Nephron (organoid): Measurements from ENCODE around the gene NLRP8.
"Not testable (repeated sequence)": the region's sequence is repeated elsewhere in the genome, so short reads cannot be mapped to it uniquely, and the experiment has no call there.

Experiments
- H3K27ac Mint-ChIP-seq, 3 experiments: 2 replicates each; pipeline ENCODE4 v1.8.0; 2020; ENCODE audit warnings: mixed read lengths in 3 of 3, mild to moderate bottlenecking in 2 of 3, moderate library complexity in 1 of 3
- H3K27me3 Mint-ChIP-seq: 2 replicates; pipeline ENCODE4 v1.8.0; 2021; ENCODE audit warnings: low read depth, mild to moderate bottlenecking, moderate library complexity, mixed read lengths
- H3K36me3 Mint-ChIP-seq: 2 replicates; pipeline ENCODE4 v1.8.0; 2020; ENCODE audit warnings: low read depth, mixed read lengths
- H3K4me1 Mint-ChIP-seq: 2 replicates; pipeline ENCODE4 v1.8.0; 2020; ENCODE audit warnings: mixed read lengths
- H3K4me3 Mint-ChIP-seq, 3 experiments: 2 replicates each; pipeline ENCODE4 v1.8.0; 2020; ENCODE audit warnings: mild to moderate bottlenecking in 3 of 3, mixed read lengths in 3 of 3, moderate library complexity in 2 of 3
- H3K9me3 Mint-ChIP-seq: 2 replicates; pipeline ENCODE4 v1.8.0; 2020; ENCODE audit warnings: mixed read lengths
- CTCF ChIP-seq, 3 experiments: fragments of 200-600 bp; sonication (generic); IDR thresholded peaks; one replicate each; pipeline ENCODE4 v1.5.0; 2021; ENCODE audit warnings: antibody characterized with exemption in 3 of 3; ENCODE audit not compliant: unreplicated experiment in 3 of 3

Gene NLRP8

GRCh38 chr19:55985254-55985653 lies 37.6 kb downstream of the NLRP8 start:
- no peaks in the 10 kb centered on the region for H3K27me3 Mint-ChIP-seq
- no peaks in the 10 kb centered on the region for H3K36me3 Mint-ChIP-seq
- TF ChIP-seq CTCF (IDR thresholded peaks at IDR 0.05; ENCODE audit: unreplicated experiment in 3 of 3), result no peak
- no peak overlapping the region for H3K27ac Mint-ChIP-seq
- H3K4me3 Mint-ChIP-seq, result no peak overlapping the region
- no peaks in the 10 kb centered on the region for H3K4me1 Mint-ChIP-seq
- H3K9me3 Mint-ChIP-seq, result peaks cover 33% of the 10 kb centered on the region

GRCh38 chr19:55986487-55986886 lies 38.9 kb downstream of the NLRP8 start, which contains the start of gene NLRP5:
TSS of gene NLRP5 (plus strand) at chr19:55986775.
- H3K4me3 Mint-ChIP-seq, result no peak within 1 kb of the TSS
- no peaks in the 10 kb centered on the region for H3K4me1 Mint-ChIP-seq
- H3K36me3 Mint-ChIP-seq, result no peaks in the 10 kb centered on the region
- H3K27ac Mint-ChIP-seq, result no peak within 1 kb of the TSS
- no peak for TF ChIP-seq CTCF (IDR thresholded peaks at IDR 0.05; ENCODE audit: unreplicated experiment in 3 of 3)
- peaks cover 41% of the 10 kb centered on the region for H3K9me3 Mint-ChIP-seq
- no peaks in the 10 kb centered on the region for H3K27me3 Mint-ChIP-seq

DNA sequence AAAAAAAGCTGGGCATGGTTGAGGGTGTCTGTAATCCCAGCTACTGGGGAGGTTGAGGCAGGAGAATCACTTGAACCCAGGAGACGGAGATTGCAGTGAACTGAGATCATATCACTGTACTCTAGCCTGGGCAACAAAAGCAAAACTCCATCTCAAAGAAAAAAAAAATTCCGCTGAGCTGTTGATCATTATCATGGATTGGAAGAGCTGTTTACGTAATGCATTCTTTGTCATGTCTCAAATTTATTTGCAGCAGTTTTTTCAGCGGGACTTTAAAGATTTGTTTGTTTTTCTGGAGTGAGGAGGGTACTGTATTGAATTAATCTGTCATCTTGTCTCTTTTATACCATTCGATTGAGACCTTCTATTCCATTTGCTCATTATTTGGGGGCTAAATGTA lies 43.2 kb downstream of the NLRP8 start:
- H3K4me3 Mint-ChIP-seq, result no peak overlapping the region
- no peaks in the 10 kb centered on the region for H3K4me1 Mint-ChIP-seq
- no peaks in the 10 kb centered on the region for H3K36me3 Mint-ChIP-seq
- no peak overlapping the region for H3K27ac Mint-ChIP-seq
- peaks cover 5% of the 10 kb centered on the region for H3K27me3 Mint-ChIP-seq
- H3K9me3 Mint-ChIP-seq, result peaks cover 58% of the 10 kb centered on the region
- no peak for TF ChIP-seq CTCF (IDR thresholded peaks at IDR 0.05; ENCODE audit: unreplicated experiment in 3 of 3)

GRCh38 chr19:55993492-55993891 lies 45.9 kb downstream of the NLRP8 start:
- no peaks in the 10 kb centered on the region for H3K36me3 Mint-ChIP-seq
- no peaks in the 10 kb centered on the region for H3K4me1 Mint-ChIP-seq
- no peak for TF ChIP-seq CTCF (IDR thresholded peaks at IDR 0.05; ENCODE audit: unreplicated experiment in 3 of 3)
- H3K4me3 Mint-ChIP-seq, result no peak overlapping the region
- H3K9me3 Mint-ChIP-seq, result peaks cover 46% of the 10 kb centered on the region
- H3K27me3 Mint-ChIP-seq, result peaks cover 5% of the 10 kb centered on the region
- H3K27ac Mint-ChIP-seq, result no peak overlapping the region

DNA sequence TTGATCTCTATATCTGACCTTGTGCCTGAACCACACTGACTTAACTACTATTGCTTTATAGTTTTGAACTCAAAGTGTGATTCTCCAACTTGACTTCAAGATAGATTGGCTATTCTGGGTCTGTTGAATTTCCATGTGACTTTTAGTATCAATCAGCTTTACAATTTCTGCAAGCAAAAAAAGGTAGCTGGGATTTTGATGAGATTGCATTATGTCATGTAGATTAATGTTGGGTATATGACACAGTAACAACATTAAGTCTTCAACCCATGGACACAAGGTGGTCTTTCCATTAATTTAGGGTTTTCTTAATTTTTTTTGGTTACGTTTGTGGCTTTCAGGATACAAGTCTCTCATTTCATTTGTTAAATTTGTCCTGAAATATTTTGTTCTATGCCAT lies 67.1 kb downstream of the NLRP8 start:
- H3K36me3 Mint-ChIP-seq, result no peaks in the 10 kb centered on the region
- no peak for TF ChIP-seq CTCF (IDR thresholded peaks at IDR 0.05; ENCODE audit: unreplicated experiment in 3 of 3)
- H3K4me1 Mint-ChIP-seq, result no peaks in the 10 kb centered on the region
- H3K4me3 Mint-ChIP-seq, result no peak overlapping the region
- H3K9me3 Mint-ChIP-seq, result peaks cover 39% of the 10 kb centered on the region
- no peak overlapping the region for H3K27ac Mint-ChIP-seq
- no peaks in the 10 kb centered on the region for H3K27me3 Mint-ChIP-seq

DNA sequence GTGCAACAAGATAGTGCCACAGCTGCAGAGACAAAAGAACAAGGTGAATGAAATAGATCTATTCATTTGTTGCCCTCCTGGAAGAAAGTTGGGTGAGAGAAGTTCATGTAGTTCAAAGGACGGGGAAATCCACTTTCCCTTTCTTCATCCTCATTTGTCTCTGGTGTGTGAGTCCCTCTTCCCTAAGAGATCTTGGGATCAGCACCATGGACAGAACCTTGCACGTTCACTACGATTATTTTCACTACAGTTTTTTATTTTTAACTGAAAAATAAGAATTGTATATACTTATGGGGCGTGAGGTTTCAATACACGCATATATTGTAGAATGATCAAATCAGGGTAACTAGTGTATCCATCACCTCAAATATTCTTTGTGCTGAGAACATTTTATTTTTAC lies 68.1 kb downstream of the NLRP8 start:
- no peak for TF ChIP-seq CTCF (IDR thresholded peaks at IDR 0.05; ENCODE audit: unreplicated experiment in 3 of 3)
- Mint-ChIP-seq H3K27ac (no peak overlapping the region), H3K9me3 (peaks cover 41% of the 10 kb centered on the region)

GRCh38 chr19:56019325-56019724 lies 71.7 kb downstream of the NLRP8 start:
- H3K9me3 Mint-ChIP-seq, result peaks cover 41% of the 10 kb centered on the region
- not testable (repeated sequence) for H3K27ac Mint-ChIP-seq, H3K27me3 Mint-ChIP-seq, H3K36me3 Mint-ChIP-seq, H3K4me1 Mint-ChIP-seq, H3K4me3 Mint-ChIP-seq

More for the DNA sequence above, 68.1 kb downstream of the NLRP8 start:
- H3K27me3 Mint-ChIP-seq, result no peaks in the 10 kb centered on the region
- no peaks in the 10 kb centered on the region for H3K36me3 Mint-ChIP-seq
- no peaks in the 10 kb centered on the region for H3K4me1 Mint-ChIP-seq
- no peak overlapping the region for H3K4me3 Mint-ChIP-seq

DNA sequence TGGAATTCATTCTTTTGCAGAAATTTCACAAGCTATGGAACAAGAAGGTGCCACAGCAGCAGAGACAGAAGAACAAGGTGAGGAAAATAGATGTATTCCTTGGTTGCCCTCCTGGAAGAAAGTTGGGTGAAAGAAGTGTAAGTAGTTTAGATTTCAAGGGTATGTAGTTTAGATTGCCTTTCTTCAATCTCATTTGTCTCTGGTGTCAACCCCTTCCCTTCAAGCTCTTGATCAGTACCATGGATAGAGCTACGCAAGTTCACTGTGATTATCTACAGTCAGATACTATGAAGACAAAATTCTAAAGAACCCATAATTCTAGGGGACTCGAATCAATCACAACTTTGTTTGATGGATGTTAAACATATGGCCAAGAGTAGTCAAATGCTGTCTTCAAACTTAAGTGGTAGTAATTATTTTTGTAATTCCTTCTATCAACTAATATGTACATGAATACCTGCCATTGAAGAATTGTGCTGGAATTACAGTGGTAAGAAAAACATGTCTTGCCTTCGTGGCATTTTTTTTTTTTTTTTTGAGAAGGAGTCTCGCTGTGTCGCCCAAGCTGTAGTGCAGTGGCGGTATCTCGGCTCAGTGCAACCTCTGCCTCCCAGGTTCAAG lies 72.8 kb downstream of the NLRP8 start:
- H3K4me1 Mint-ChIP-seq, H3K36me3 Mint-ChIP-seq, H3K27ac Mint-ChIP-seq, H3K27me3 Mint-ChIP-seq, H3K4me3 Mint-ChIP-seq: not testable (repeated sequence)
- H3K9me3 Mint-ChIP-seq, result peaks cover 50% of the 10 kb centered on the region
